Ishikawa (cell line): ENCODE data around the gene TMEM62.

Source experiments
- CREB1 ChIP-seq: IDR thresholded peaks from 2 replicates; pipeline ENCODE4 v1.6.1; 2012; ENCODE audit warnings: low read depth
- EP300 ChIP-seq: IDR thresholded peaks from 2 replicates; pipeline ENCODE4 v1.6.1; 2012; ENCODE audit warnings: borderline replicate concordance
- FOXM1 ChIP-seq: IDR thresholded peaks from 2 replicates; pipeline ENCODE4 v1.6.1; 2012; ENCODE audit warnings: low read depth, borderline replicate concordance
- YY1 ChIP-seq: IDR thresholded peaks from 2 replicates; pipeline ENCODE4 v1.6.1; 2012; ENCODE audit warnings: low read depth

- TF ChIP-seq EP300: no peak
- TF ChIP-seq FOXM1: no peak
- no peak for TF ChIP-seq YY1
- no peak for TF ChIP-seq CREB1
Measured at GRCh38 chr15:43146184-43146583, 12.8 kb downstream of the TMEM62 start.
